ENCODE data around the gene PDLIM5.

PDLIM5 gene

GRCh38 chr4:94564252-94564651, 112.5 kb downstream of the PDLIM5 start:
- no peak for TF ChIP-seq SIN3A (IDR thresholded peaks at IDR 0.05; ENCODE audit: borderline replicate concordance, insufficient read depth, low read length)
- TF ChIP-seq POLR2AphosphoS5 (IDR thresholded peaks at IDR 0.05; ENCODE audit: low read depth, low read length): no peak
- TF ChIP-seq REST (IDR thresholded peaks at IDR 0.05; ENCODE audit: insufficient read depth in 1 of 2, low read depth in 2 of 2, low read length in 2 of 2): no peak
- TF ChIP-seq TAF1 (IDR thresholded peaks at IDR 0.05; ENCODE audit: borderline replicate concordance, insufficient read depth, low read length): no peak
- no peak for TF ChIP-seq FOXP2 (optimal IDR thresholded peaks at IDR 0.05; ENCODE audit: borderline replicate concordance, extremely low read depth, extremely low read length, insufficient read depth)

GRCh38 chr4:94566420-94566819, 114.7 kb downstream of the PDLIM5 start:
- TF ChIP-seq POLR2AphosphoS5 (IDR thresholded peaks at IDR 0.05; ENCODE audit: low read depth, low read length) (no peak), SIN3A (IDR thresholded peaks at IDR 0.05; ENCODE audit: borderline replicate concordance, insufficient read depth, low read length) (no peak), TAF1 (IDR thresholded peaks at IDR 0.05; ENCODE audit: borderline replicate concordance, insufficient read depth, low read length) (no peak), REST (IDR thresholded peaks at IDR 0.05; ENCODE audit: insufficient read depth in 1 of 2, low read depth in 2 of 2, low read length in 2 of 2) (no peak), FOXP2 (optimal IDR thresholded peaks at IDR 0.05; ENCODE audit: borderline replicate concordance, extremely low read depth, extremely low read length, insufficient read depth) (no peak)

GRCh38 chr4:94567811-94568210, 116.1 kb downstream of the PDLIM5 start:
- TF ChIP-seq REST (IDR thresholded peaks at IDR 0.05; ENCODE audit: insufficient read depth in 1 of 2, low read depth in 2 of 2, low read length in 2 of 2): no peak
- TF ChIP-seq POLR2AphosphoS5 (IDR thresholded peaks at IDR 0.05; ENCODE audit: low read depth, low read length): no peak
- TF ChIP-seq TAF1 (IDR thresholded peaks at IDR 0.05; ENCODE audit: borderline replicate concordance, insufficient read depth, low read length): no peak
- no peak for TF ChIP-seq SIN3A (IDR thresholded peaks at IDR 0.05; ENCODE audit: borderline replicate concordance, insufficient read depth, low read length)
- no peak for TF ChIP-seq FOXP2 (optimal IDR thresholded peaks at IDR 0.05; ENCODE audit: borderline replicate concordance, extremely low read depth, extremely low read length, insufficient read depth)

- no peak for TF ChIP-seq REST (IDR thresholded peaks at IDR 0.05; ENCODE audit: insufficient read depth in 1 of 2, low read depth in 2 of 2, low read length in 2 of 2)
- no peak for TF ChIP-seq FOXP2 (optimal IDR thresholded peaks at IDR 0.05; ENCODE audit: borderline replicate concordance, extremely low read depth, extremely low read length, insufficient read depth)
- TF ChIP-seq SIN3A (IDR thresholded peaks at IDR 0.05; ENCODE audit: borderline replicate concordance, insufficient read depth, low read length): no peak
- no peak for TF ChIP-seq TAF1 (IDR thresholded peaks at IDR 0.05; ENCODE audit: borderline replicate concordance, insufficient read depth, low read length)
- no peak for TF ChIP-seq POLR2AphosphoS5 (IDR thresholded peaks at IDR 0.05; ENCODE audit: low read depth, low read length)
These were observed 118.8 kb downstream of the PDLIM5 start for GRCh38 chr4:94570558-94570957.

DNA sequence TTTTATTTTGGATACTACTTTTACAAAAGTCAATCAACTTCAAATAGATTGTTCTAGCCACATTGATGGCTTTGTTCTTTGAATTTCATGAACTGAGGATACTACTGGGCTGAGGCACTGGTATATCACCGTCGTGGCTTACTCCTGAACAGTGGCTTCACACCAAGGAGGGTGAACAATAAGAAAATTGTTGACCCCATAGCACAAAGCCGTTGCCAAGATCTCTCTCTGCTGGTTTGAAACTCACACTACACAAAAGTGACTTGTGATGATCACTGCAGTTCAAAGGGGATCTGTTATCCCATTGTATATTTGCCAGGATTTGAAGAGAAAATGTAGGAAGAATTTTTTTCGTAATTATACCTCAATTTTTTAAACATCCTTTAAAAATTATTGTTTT, 119.6 kb downstream of the PDLIM5 start:
- TF ChIP-seq TAF1 (IDR thresholded peaks at IDR 0.05; ENCODE audit: borderline replicate concordance, insufficient read depth, low read length) (no peak), FOXP2 (optimal IDR thresholded peaks at IDR 0.05; ENCODE audit: borderline replicate concordance, extremely low read depth, extremely low read length, insufficient read depth) (no peak), REST (IDR thresholded peaks at IDR 0.05; ENCODE audit: insufficient read depth in 1 of 2, low read depth in 2 of 2, low read length in 2 of 2) (no peak), POLR2AphosphoS5 (IDR thresholded peaks at IDR 0.05; ENCODE audit: low read depth, low read length) (no peak), SIN3A (IDR thresholded peaks at IDR 0.05; ENCODE audit: borderline replicate concordance, insufficient read depth, low read length) (no peak)
